GM21786 (cell line): ENCODE results near the gene PSMB7.

Source experiments
- ATAC-seq: cut with Tn5 transposase; IDR thresholded peaks from one replicate; pipeline ENCODE4 v1.9.1; 2021; ENCODE audit not compliant: unreplicated experiment

Gene PSMB7

GRCh38 chr9:124303762-124304161, 111.5 kb downstream of the PSMB7 start:
- ATAC-seq, result no peak
